Stimulated activated CD8-positive, alpha-beta memory T cell treated with anti-CD3 and anti-CD28 coated beads, Interleukin-12 subunit alpha, Interleukin-12 subunit beta, amount 100 ng/mL, for 1 hour (primary cell): ENCODE data around the gene SORCS2.

Experiments used
- DNase-seq: peaks from one replicate; pipeline ENCODE4 v3.0.0-alpha.2; 2020; ENCODE audit warnings: low read depth

SORCS2 gene

GRCh38 chr4:7512428-7512827 lies 320.1 kb downstream of the SORCS2 start:
- DNase-seq, result no peak

DNA sequence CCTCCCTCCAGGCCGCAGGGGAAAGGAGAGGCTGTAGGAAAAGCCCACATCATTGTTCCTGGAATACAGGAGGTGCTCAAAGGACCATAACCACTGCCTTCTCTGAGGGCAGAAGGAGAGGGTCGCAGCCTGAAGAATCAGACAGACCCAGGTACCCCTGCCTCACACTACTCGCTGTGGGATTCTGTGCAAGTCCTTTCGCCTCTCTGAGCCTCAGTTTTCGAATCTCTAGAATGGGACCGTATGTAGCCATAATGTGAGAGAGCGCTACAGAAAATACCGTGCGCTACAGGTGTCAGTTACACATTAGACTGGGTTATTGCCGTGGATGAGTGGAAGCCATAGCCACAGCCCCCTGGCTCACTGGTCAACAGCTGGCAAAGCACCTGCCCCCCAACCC lies 320.6 kb downstream of the SORCS2 start:
- DNase-seq, result no peak

DNA sequence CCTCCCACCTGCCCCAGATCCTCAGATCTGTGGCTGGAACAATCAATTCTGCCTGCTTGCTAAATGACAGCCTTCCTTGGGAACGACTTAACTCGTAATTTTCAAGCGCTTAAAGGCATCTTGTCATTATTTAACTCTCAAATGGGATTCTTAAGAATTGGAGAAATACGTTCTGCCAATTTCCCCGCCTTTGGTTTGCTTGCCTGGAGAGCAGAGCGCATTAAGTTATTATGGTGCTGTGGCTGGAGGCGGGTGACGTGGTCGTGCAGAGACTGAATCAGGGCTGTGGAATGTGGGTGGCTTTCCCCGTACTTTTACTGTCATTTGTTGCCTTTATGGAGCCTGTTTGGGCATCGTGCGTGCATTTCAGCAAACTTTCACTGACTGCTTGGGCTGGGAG lies 321.3 kb downstream of the SORCS2 start:
- DNase-seq, result no peak

- DNase-seq, result no peak
These were observed 321.9 kb downstream of the SORCS2 start for GRCh38 chr4:7514281-7514680.

DNA sequence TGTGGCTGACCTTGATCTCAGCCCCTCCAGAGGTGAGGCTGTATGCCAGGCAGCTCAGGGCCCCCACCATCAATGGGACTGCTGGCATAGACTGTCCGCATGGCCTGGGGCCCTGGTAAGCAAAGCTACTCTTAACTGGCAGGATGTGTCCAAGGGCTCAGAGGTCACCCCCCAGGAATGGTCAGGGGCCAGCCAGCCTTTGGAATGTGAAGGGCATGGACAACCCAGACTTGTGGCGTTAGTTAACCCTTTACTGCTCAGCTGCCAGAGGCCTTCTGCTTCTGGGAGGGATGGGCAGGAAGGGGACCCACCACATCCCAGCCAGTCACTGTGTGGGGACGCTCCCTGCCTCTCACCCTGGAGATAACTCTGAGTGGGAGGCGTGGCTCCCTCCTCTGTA lies 322.5 kb downstream of the SORCS2 start:
- DNase-seq, result no peak

GRCh38 chr4:7515390-7515902 lies 323.1 kb downstream of the SORCS2 start:
- no peak for DNase-seq

DNA sequence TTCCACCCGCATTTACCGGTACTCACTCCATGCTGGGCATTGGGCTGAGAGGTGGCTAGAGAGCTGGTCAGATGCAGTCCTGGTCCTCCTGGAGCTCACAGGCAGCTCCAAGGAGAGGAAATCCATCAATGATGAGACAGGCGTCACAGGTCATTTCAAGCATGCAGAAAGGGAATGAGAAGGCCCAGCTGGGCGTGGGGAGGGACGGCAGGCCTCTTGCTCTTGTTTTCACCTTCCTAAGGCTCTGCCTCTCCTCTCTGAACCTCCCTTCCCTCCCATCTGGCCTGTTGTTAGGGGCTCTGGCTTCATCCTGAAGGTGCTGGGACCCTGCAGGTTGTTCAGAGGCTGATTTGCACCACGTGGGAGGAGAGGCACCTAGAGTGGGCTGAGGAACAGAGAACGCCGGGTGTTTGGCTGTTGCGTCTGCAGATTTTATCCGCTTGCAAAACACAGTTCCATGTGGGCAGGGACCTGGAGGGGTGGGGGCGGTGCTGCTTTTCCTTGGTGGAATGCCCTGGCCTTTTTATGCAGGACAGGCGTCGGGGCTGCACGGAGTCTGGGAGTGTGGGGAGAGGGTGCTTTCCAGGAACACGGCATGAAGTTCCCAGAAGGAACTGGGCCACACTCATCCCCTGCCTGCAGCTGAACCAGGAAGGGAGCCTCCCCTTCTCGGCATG lies 323.9 kb downstream of the SORCS2 start:
- DNase-seq, result no peak

DNA sequence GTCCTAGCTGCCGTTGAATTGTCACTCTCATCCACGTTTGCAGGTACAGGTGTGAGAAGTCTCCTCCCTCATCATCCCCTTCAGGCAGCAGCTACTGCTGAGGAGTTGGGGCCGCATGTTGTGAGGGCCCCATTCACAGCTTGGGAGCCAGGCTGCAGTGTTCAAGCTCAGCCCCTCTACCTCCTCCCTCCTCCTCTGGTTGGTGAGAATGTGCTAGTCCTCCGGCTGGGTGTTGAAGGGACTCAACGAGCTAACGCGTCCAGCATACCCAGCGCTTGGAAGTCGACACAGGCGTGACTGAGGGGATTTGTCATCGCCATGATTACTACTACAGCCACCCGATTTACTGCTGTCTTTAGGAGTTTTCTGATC lies 324.4 kb downstream of the SORCS2 start:
- no peak for DNase-seq

GRCh38 chr4:7518871-7519637 lies 326.7 kb downstream of the SORCS2 start:
- DNase-seq, result no peak

GRCh38 chr4:7519638-7520376 lies 327.5 kb downstream of the SORCS2 start:
- DNase-seq, result no peak

DNA sequence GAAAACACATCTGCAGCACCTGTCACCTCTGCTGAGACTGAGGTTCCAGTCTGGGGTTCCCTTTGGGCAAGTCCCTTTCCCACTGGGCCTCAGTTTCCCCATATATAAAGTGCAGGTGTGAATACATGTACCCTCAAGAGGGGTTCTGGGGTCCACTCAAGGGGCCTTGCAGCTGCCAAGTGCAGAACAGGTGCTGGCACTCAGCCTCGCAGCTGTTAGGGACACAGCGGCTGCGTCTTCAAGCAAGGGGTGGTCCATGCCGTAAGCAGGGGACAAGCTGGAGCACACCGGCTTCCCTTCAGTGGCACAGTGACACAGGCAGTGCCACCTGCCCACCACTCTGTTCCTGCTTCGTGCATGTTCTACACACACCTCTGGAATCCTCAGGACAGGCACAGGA lies 329.3 kb downstream of the SORCS2 start:
- no peak for DNase-seq

DNA sequence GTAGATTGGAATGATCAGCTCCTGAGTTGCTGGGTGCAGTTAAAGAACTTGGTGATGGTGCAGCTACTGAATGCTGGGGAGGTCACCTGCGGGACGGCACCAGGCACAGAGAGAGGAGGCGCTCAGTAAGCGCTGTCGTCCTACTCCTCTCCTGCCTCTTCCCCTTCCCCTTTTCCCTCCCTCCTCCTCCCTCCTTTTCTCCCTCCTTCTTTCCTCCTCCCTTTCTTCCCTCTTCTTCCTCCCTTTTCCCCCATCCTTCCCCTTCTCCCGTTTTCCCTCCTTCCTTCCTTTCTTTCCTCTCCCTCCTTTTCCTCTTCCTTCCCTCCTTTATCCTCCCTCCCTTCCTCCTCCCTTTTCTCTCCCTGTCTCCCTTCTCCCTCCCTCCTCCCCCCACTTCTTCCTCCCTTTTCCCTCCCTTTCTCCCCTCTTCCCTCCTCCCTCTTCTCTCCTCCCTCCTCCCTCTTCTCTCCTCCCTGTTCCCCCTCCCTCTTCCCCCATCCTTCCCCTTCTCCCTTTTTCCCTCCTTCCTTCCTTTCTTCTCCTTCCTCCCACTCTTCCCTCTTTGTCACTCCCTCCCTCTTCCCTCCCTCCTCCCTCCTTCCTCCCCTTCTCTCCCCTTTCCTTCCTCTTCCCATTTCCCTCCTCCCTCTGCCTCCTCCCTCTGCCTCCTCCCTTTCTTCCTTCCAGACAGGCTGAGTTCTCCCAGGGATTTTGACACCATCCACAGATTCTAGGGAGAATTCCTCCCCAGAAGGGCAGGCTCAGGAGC lies 330.3 kb downstream of the SORCS2 start:
- DNase-seq, result no peak

- DNase-seq, result no peak
These were observed 331.2 kb downstream of the SORCS2 start for GRCh38 chr4:7523526-7523925.

- no peak for DNase-seq
These were observed 331.8 kb downstream of the SORCS2 start for GRCh38 chr4:7524064-7524682.

DNA sequence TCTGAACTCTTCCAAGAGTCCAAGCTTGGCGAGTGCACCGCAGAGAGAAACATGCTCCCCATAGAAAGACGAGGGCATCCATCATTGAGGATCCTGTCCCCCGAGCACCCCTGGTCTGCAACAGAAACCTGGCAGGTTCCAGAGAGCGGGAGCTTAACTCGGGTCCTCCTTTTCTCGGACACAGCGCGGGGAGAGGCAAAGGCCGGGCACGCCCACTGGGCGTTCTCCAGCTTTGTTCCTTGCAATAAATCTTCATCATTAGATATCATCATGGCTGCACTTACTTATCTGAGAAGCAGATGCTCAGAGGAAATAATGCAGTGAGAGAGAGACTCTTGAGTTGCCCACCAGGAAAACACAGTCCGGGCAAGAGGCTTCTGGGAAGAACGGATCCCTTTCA lies 332.5 kb downstream of the SORCS2 start:
- DNase-seq, result no peak

- no peak for DNase-seq
These were observed 334.2 kb downstream of the SORCS2 start for GRCh38 chr4:7526491-7526890.

- DNase-seq, result no peak
These were observed 334.7 kb downstream of the SORCS2 start for GRCh38 chr4:7526929-7527535.

GRCh38 chr4:7529368-7530080 lies 337.2 kb downstream of the SORCS2 start:
- no peak for DNase-seq

DNA sequence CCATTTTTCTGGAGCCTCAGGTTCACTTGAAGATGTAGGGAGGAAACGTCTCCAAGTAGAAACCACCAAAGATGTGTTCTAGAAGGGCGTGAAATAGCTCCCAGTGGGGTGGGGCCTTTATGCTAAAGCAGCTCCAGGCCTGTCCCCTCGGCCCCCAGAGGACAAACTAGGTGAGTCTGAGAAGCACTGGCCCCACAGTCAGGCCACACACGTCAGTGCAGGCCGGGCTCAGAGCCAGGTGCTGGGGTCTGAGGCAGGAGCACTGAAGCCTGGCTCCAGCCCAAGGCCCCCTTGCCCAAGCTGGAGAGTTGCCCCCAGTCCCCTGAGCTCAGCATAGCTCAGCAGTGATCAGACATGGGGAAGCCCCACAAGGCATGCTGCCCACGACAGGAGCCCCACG lies 337.7 kb downstream of the SORCS2 start:
- no peak for DNase-seq

DNA sequence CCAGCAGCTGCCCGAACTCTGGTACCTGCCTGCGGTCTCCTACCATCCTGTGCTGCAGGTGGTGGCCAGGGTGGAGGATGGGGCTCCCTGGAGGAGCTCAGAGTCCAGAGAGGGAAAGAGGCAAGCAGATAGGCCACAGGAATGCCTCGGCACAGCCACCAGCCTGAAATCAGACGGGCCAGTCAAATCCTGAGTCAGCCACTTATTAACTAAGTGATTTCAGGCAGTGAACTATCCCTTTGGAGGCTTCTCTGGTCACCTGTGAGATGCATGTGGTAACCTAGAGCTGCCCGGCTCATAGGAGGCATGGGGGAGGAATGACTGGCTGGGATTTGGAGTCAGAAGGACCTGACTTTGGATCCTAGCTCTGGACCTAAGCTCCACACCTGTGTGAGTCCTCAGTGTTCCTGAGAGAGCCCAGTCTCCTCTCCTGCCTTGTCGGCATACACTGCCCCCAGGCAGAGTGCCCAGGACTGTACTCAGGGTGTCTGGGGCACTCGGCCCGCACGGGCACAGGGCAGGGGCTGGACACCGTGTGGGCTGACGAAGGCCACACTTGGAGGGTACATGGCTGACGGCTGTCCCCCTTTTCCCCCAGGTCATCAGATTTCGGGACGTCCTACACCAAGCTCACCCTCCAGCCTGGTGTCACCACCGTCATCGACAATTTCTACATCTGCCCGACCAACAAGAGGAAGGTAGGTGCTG lies 338.7 kb downstream of the SORCS2 start:
- DNase-seq, result no peak
